Gastrocnemius medialis (tissue), 4 donors: ENCODE measurements around the gene MARCHF10. TPM values are rescaled to one million over a fixed set of nuclear protein-coding genes. Genes with fewer than 3 reads are reported as not detected.

Source experiments
- ATAC-seq, 2 donors: fragments of 150-250 bp; one replicate each; pipeline ENCODE4 v1.9.1; 2016
- DNase-seq, 2 donors: peaks; one replicate each; pipeline ENCODE4 v3.0.0-alpha.2; 2019
- H3K27ac ChIP-seq, 4 donors: fragments of 200-600 bp; sonication (generic); 1 replicate in 1 of 4; 2 replicates in 3 of 4; pipeline ENCODE4 v1.5.1; 2016 to 2018; ENCODE audit warnings: mild to moderate bottlenecking in 2 of 4, moderate library complexity in 1 of 4
- H3K27me3 ChIP-seq, 3 donors: fragments of 200-600 bp; sonication (generic) in 2 of 3; 1 replicate in 1 of 3; 2 replicates in 2 of 3; pipeline versions ENCODE4 v1.5.1 to v1.6.0; 2016 to 2019; ENCODE audit warnings: mild to moderate bottlenecking in 1 of 3, moderate library complexity in 1 of 3
- H3K36me3 ChIP-seq, 2 donors: fragments of 200-600 bp; sonication (generic) in 1 of 2; one replicate each; pipeline ENCODE4 v1.5.1; 2017 to 2018
- H3K4me1 ChIP-seq, 2 donors: fragments of 200-600 bp; sonication (generic) in 1 of 2; one replicate each; pipeline ENCODE4 v1.5.1; 2016 to 2017; ENCODE audit warnings: mild to moderate bottlenecking in 2 of 2
- H3K4me3 ChIP-seq, 4 donors: fragments of 200-600 bp; sonication (generic) in 3 of 4; 1 replicate in 1 of 4; 2 replicates in 3 of 4; pipeline ENCODE4 v1.5.1; 2016 to 2019; ENCODE audit warnings: mild to moderate bottlenecking in 2 of 4
- H3K9me3 ChIP-seq, 3 donors: fragments of 200-600 bp; sonication (generic) in 2 of 3; 1 replicate in 1 of 3; 2 replicates in 2 of 3; pipeline ENCODE4 v1.5.1; 2016 to 2019
- POLR2A ChIP-seq, 2 donors: fragments of 450-650 bp; IDR thresholded peaks; one replicate each; pipeline ENCODE4 v1.6.1; 2017; ENCODE audit warnings: antibody characterized with exemption in 2 of 2, mild to moderate bottlenecking in 2 of 2, moderate library complexity in 2 of 2
- in situ Hi-C, 4 donors: fragments of 200-750 bp; cut with MboI; loops; one replicate each; pipeline versions ENCODE4 v1.15.0 to v1.8.0; 2017; ENCODE audit warnings: low sequenced_read_pairs in 4 of 4
- intact Hi-C: fragments of 100-400 bp; cut with DNase I; formaldehyde crosslinking; loops from one replicate; pipeline ENCODE4 v1.15.1; 2023; ENCODE audit warnings: low total_unique reads
- total RNA-seq, 4 donors: library from RNA; depleted of rRNA; stranded (reverse); fragments of >200 nt; gene quantifications; one replicate each; pipeline versions ENCODE4 v1.1.0 to v1.2.3, GENCODE V29; 2016
- TF ChIP-seq, protein P1 (sequence below), 5 experiments: fragments of 450-650 bp in 3 of 5; fragments of 200-600 bp in 2 of 5; sonication (generic) in 2 of 5; IDR thresholded peaks in 4 of 5; conservative IDR thresholded peaks in 1 of 5; 1 replicate in 4 of 5; 2 replicates in 1 of 5; pipeline ENCODE4 v1.5.1; 2016 to 2019; ENCODE audit warnings: antibody characterized with exemption in 5 of 5, mild to moderate bottlenecking in 3 of 5, moderate library complexity in 3 of 5

The MARCHF10 gene
- total RNA-seq, 4 donors from 2014 or later, result not detected

DNA sequence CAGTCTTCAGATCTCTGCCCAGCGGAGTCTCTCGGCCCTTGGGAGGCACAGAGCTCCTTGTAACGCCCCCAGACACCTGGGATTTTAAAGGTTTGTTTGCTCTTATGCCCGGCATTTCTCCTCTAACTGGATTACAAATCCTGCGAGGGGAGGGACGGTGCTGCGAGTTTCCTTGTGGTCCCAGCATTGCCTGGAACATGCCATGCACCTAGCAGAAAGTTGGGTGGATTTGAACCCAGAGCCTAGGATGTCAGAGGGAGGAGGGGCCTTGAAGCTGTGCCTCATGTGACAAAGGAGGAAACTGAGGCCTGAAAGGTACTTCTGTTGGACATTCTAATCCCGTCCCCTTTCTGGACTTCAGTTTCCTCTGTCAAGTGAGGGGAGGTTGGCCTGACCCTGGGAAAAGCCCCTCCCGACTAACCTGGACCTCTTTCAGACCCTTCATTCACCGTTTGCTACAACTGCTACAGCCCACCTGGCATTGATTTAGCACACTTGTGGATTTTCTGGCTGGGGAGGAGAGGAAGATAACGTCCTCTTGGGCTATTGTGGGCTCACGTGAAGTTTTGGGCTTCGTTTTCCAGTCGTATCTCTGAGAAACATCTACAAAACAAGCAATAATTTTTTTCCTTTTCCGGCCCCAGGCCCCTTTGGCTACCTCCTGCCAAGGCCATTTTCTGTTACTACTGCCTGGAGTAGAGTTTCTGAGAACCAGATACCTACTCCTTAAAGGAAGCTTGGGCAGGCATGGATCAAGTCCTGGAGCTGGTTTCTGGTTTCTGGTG lies 149.8 kb downstream of the MARCHF10 start:
- H3K27me3 ChIP-seq, result peaks cover 0 to under 1% (median 0%) of the 10 kb centered on the region in 3 donors
- in situ Hi-C loops, result loop anchor here in 1 of 4 donors (25.0 kb wide), 1 partner anchor 154 kb away; the partner anchor contains the start of gene MARCHF10
- DNase-seq, result no peak
- no peak for ATAC-seq
- peaks cover 8 to 12% of the 10 kb centered on the region in 2 donors for H3K4me1 ChIP-seq
- no peaks in the 10 kb centered on the region for H3K36me3 ChIP-seq
- no peak overlapping the region for H3K27ac ChIP-seq
- TF ChIP-seq, protein P1, sequence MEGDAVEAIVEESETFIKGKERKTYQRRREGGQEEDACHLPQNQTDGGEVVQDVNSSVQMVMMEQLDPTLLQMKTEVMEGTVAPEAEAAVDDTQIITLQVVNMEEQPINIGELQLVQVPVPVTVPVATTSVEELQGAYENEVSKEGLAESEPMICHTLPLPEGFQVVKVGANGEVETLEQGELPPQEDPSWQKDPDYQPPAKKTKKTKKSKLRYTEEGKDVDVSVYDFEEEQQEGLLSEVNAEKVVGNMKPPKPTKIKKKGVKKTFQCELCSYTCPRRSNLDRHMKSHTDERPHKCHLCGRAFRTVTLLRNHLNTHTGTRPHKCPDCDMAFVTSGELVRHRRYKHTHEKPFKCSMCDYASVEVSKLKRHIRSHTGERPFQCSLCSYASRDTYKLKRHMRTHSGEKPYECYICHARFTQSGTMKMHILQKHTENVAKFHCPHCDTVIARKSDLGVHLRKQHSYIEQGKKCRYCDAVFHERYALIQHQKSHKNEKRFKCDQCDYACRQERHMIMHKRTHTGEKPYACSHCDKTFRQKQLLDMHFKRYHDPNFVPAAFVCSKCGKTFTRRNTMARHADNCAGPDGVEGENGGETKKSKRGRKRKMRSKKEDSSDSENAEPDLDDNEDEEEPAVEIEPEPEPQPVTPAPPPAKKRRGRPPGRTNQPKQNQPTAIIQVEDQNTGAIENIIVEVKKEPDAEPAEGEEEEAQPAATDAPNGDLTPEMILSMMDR (IDR thresholded peaks at IDR 0.05 in 4 of 5, conservative IDR thresholded peaks at IDR 0.05 in 1 of 5), result no peak
- no peak for TF ChIP-seq POLR2A (IDR thresholded peaks at IDR 0.05)
- H3K9me3 ChIP-seq, result no peaks in the 10 kb centered on the region
- no peak overlapping the region for H3K4me3 ChIP-seq
- intact Hi-C loops, result no loop called here

GRCh38 chr17:62657690-62658089 lies 150.4 kb downstream of the MARCHF10 start:
- Histone ChIP-seq H3K36me3 (no peaks in the 10 kb centered on the region), H3K4me3 (no peak overlapping the region), H3K27ac (no peak overlapping the region), H3K4me1 (peaks cover 8 to 18% of the 10 kb centered on the region in 2 donors), H3K27me3 (peaks cover 0 to 6% (median 6%) of the 10 kb centered on the region in 3 donors), H3K9me3 (no peaks in the 10 kb centered on the region)
- no peak for TF ChIP-seq POLR2A (IDR thresholded peaks at IDR 0.05)
- TF ChIP-seq, protein P1 (IDR thresholded peaks at IDR 0.05 in 4 of 5, conservative IDR thresholded peaks at IDR 0.05 in 1 of 5), result no peak
- ATAC-seq (no peak), DNase-seq (no peak)
- in situ Hi-C loops, result loop anchor here in 1 of 4 donors (25.0 kb wide), 1 partner anchor 155 kb away; the partner anchor contains the start of gene MARCHF10
- intact Hi-C loops, result no loop called here

GRCh38 chr17:62657145-62657665 lies 150.9 kb downstream of the MARCHF10 start:
- ATAC-seq, result no peak
- Histone ChIP-seq H3K27me3 (peaks cover 3 to 11% (median 10%) of the 10 kb centered on the region in 3 donors), H3K9me3 (no peaks in the 10 kb centered on the region), H3K36me3 (no peaks in the 10 kb centered on the region), H3K27ac (no peak overlapping the region), H3K4me1 (peaks cover 11 to 23% of the 10 kb centered on the region in 2 donors), H3K4me3 (no peak overlapping the region)
- DNase-seq, result no peak
- TF ChIP-seq POLR2A (IDR thresholded peaks at IDR 0.05), result no peak
- TF ChIP-seq, protein P1 (IDR thresholded peaks at IDR 0.05 in 4 of 5, conservative IDR thresholded peaks at IDR 0.05 in 1 of 5), result no peak
- in situ Hi-C loops, result loop anchor here in 1 of 4 donors (25.0 kb wide), 1 partner anchor 155 kb away; the partner anchor contains the start of gene MARCHF10
- intact Hi-C loops, result no loop called here

DNA sequence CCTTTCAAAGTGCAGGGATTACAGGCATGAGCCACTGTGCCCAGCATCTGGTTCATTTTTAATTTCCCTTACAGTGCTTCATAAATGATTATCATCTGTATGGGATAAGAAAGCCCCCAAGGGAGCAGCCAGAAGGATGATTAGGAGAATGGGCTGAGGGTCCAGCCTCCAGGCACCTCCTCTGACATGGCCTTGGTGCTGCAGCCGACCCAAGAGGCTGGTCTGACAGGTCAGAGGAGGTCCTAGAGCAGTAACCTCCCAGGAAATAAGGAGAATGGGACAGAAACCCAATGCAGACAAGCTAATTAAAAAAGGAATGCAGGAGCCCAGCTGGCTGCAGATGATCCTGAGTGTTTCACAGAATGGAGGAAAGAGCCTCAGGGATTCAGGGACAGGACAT lies 151.7 kb downstream of the MARCHF10 start:
- no peak overlapping the region for H3K27ac ChIP-seq
- no peak overlapping the region for H3K4me3 ChIP-seq
- DNase-seq (no peak), ATAC-seq (no peak)
- intact Hi-C loops (no loop called here), in situ Hi-C loops (loop anchor here in 1 of 4 donors (25.0 kb wide), 1 partner anchor 156 kb away; the partner anchor contains the start of gene MARCHF10)
- no peaks in the 10 kb centered on the region for H3K36me3 ChIP-seq
- H3K27me3 ChIP-seq, result peaks cover 4 to 11% (median 10%) of the 10 kb centered on the region in 3 donors
- TF ChIP-seq, protein P1 (IDR thresholded peaks at IDR 0.05 in 4 of 5, conservative IDR thresholded peaks at IDR 0.05 in 1 of 5), result no peak
- no peak for TF ChIP-seq POLR2A (IDR thresholded peaks at IDR 0.05)
- peaks cover 14 to 25% of the 10 kb centered on the region in 2 donors for H3K4me1 ChIP-seq
- H3K9me3 ChIP-seq, result no peaks in the 10 kb centered on the region
